ENCODE data around the gene NME7.

GRCh38 chr1:169151338-169151837 lies 216.2 kb downstream of the NME7 start:
- TF ChIP-seq CTCF (IDR thresholded peaks at IDR 0.05) (no peak), POLR2A (IDR thresholded peaks at IDR 0.05) (no peak)
